ENCODE results near the gene SHROOM2.

SHROOM2 gene

DNA sequence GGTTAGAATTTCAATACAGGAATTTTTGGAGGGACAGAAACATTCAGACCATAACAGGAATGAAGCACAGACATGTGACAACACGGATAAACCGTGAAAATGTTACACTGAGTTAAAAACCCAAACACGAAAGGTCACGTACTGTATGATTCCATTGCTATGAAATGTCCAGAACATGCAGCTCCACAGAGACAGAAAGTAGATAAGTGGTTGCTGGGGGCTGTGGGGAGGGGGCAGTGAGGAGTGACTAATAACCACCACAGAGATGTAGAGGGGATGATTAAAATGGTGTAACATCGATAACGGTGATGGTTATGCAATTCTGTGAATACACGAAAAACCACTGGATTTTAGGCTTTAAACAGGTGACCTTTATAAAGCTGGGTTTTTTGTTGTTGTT, 28.9 kb upstream of the SHROOM2 start:
- H3K9me3 ChIP-seq (ENCODE audit: control insufficient read depth, low read length): no peaks in the 10 kb centered on the region
- no peak overlapping the region for H2AFZ ChIP-seq
- no peaks in the 10 kb centered on the region for H3K27me3 ChIP-seq (ENCODE audit: control insufficient read depth, insufficient read depth, low read length)
- H3K27ac ChIP-seq: no peak overlapping the region
- no peak overlapping the region for H3K9ac ChIP-seq
- H3K4me1 ChIP-seq: no peaks in the 10 kb centered on the region
- no peak overlapping the region for H3K4me3 ChIP-seq (ENCODE audit: low read depth, low read length)
- no peak overlapping the region for H3K4me2 ChIP-seq (ENCODE audit: low read length)
- TF ChIP-seq, protein P1, sequence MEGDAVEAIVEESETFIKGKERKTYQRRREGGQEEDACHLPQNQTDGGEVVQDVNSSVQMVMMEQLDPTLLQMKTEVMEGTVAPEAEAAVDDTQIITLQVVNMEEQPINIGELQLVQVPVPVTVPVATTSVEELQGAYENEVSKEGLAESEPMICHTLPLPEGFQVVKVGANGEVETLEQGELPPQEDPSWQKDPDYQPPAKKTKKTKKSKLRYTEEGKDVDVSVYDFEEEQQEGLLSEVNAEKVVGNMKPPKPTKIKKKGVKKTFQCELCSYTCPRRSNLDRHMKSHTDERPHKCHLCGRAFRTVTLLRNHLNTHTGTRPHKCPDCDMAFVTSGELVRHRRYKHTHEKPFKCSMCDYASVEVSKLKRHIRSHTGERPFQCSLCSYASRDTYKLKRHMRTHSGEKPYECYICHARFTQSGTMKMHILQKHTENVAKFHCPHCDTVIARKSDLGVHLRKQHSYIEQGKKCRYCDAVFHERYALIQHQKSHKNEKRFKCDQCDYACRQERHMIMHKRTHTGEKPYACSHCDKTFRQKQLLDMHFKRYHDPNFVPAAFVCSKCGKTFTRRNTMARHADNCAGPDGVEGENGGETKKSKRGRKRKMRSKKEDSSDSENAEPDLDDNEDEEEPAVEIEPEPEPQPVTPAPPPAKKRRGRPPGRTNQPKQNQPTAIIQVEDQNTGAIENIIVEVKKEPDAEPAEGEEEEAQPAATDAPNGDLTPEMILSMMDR (IDR thresholded peaks at IDR 0.05): no peak
- H3K79me2 ChIP-seq: no peaks in the 10 kb centered on the region
- H3K36me3 ChIP-seq (ENCODE audit: control insufficient read depth, insufficient read depth, low read length): no peaks in the 10 kb centered on the region

DNA sequence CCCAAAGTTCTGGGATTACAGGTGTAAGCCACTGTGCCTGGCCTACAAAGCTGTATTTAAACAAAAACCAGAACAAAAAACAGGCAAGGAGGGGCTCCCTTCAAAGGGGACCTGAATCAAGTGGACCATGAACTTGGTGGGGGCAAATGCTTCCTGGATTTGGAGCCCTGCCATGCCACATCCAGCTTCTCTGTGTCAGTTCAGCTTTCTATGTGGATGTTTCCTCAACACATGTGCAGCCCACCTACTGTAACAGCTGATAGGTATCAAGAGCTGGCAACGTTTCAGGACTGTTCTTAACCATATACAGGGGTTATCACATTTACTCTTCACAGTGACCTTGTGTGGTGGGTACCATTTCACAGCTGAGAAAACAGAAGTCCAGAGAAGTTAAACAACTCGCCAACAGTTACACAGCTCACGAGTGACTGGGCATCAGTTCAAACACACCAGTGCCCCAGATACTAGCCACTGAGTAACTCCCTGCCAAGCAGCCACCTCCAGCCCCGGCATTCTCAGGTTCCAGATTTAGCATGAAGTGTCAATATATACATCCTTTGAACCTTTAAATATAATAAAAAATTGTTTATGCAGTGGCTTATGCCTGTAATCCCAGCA, 28.1 kb upstream of the SHROOM2 start:
- Histone ChIP-seq H3K9me3 (ENCODE audit: control insufficient read depth, low read length) (no peaks in the 10 kb centered on the region), H3K27me3 (ENCODE audit: control insufficient read depth, insufficient read depth, low read length) (no peaks in the 10 kb centered on the region), H3K27ac (no peak overlapping the region), H3K4me1 (no peaks in the 10 kb centered on the region), H3K79me2 (no peaks in the 10 kb centered on the region), H2AFZ (no peak overlapping the region), H3K9ac (no peak overlapping the region), H3K4me3 (ENCODE audit: low read depth, low read length) (no peak overlapping the region), H3K36me3 (ENCODE audit: control insufficient read depth, insufficient read depth, low read length) (no peaks in the 10 kb centered on the region), H3K4me2 (ENCODE audit: low read length) (no peak overlapping the region)
- TF ChIP-seq, protein P1 (IDR thresholded peaks at IDR 0.05): no peak

DNA sequence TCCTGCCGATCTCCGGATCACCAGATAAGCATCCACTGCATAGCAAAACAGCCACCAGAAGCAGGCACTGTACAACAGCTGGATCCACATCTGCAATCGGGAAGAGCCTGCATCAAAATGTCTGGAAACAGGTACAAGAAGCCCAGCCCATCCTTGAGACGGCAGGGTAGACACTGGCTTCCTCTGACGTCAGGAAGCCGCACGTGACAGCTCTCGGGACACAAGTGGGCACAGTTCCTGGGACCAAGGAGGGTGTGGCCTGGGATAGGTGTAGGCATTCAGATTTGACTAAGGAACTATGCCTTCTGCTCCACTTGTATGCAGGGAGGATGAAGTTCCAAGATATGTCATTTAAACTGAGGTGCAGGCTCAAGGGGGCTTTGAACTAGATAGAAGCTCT, 26.9 kb upstream of the SHROOM2 start:
- H3K4me3 ChIP-seq (ENCODE audit: low read depth, low read length): no peak overlapping the region
- TF ChIP-seq, protein P1 (IDR thresholded peaks at IDR 0.05): no peak
- H3K4me1 ChIP-seq: no peaks in the 10 kb centered on the region
- no peaks in the 10 kb centered on the region for H3K9me3 ChIP-seq (ENCODE audit: control insufficient read depth, low read length)
- H3K36me3 ChIP-seq (ENCODE audit: control insufficient read depth, insufficient read depth, low read length): no peaks in the 10 kb centered on the region
- H2AFZ ChIP-seq: no peak overlapping the region
- no peak overlapping the region for H3K9ac ChIP-seq
- H3K27me3 ChIP-seq (ENCODE audit: control insufficient read depth, insufficient read depth, low read length): no peaks in the 10 kb centered on the region
- no peak overlapping the region for H3K27ac ChIP-seq
- no peaks in the 10 kb centered on the region for H3K79me2 ChIP-seq
- no peak overlapping the region for H3K4me2 ChIP-seq (ENCODE audit: low read length)

DNA sequence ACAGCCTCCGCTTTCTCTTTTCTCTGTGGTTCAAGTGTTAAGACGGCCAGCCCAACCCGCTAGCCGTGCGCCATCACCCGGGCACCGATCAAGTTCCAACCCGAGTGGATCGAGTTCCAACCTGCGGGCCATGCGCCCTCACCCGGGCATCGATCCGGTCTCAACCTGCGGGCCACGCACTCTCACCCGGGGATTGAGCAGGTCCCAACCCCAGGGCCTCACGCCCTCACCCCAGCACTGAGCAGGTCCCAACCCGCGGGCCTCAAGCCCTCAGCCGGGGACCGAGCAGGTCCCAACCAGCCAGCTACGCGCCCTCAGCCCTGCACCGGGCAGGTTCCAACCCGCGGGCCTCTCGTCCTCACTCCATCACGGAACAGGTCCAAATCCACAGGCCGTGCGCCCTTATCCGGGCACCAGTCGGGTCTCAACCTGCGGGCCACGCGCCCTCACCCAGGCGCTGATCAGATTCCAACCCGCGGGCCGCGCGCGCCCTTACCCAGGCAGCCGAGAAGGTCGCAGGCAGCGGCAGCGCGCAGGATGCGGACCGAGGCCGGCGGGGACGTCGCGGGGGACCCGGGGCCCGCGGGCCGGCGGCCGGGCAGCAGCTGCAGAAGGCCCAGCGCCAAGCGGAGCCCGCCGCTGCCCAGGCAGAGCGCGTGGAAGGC, 21.0 kb upstream of the SHROOM2 start:
- no peak overlapping the region for H3K27ac ChIP-seq
- peak overlapping the region; percentile 33 for H2AFZ ChIP-seq
- H3K79me2 ChIP-seq: no peaks in the 10 kb centered on the region
- no peaks in the 10 kb centered on the region for H3K27me3 ChIP-seq (ENCODE audit: control insufficient read depth, insufficient read depth, low read length)
- H3K4me3 ChIP-seq (ENCODE audit: low read depth, low read length): no peak overlapping the region
- no peaks in the 10 kb centered on the region for H3K9me3 ChIP-seq (ENCODE audit: control insufficient read depth, low read length)
- no peak overlapping the region for H3K4me2 ChIP-seq (ENCODE audit: low read length)
- TF ChIP-seq, protein P1 (IDR thresholded peaks at IDR 0.05): no peak
- H3K9ac ChIP-seq: no peak overlapping the region
- no peaks in the 10 kb centered on the region for H3K4me1 ChIP-seq
- H3K36me3 ChIP-seq (ENCODE audit: control insufficient read depth, insufficient read depth, low read length): no peaks in the 10 kb centered on the region

DNA sequence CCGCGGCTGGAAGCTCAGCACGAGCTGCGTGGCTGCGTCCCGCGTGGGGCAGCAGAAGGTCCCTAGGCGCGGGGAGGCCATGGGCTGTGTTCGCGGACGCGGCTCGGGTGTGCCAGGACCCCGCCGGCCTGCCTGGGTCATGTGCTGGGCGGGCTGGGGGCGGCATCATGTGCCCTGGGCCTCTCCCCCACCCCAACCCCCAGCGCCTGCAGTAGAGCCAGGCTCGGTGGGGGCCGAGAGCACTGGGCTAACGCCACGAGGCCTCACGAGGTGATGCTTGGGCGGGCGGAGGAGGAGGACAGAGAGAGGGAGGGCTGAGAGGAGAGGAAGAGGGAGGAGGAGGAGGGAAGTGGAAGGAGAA, 20.5 kb upstream of the SHROOM2 start, which contains the start of gene GPR143:
Gene GPR143, minus strand, starts transcription at position 111 of the 361 bp plus-strand sequence. Its CDS starts 30 bp downstream, at position 81.
- Histone ChIP-seq H3K4me1 (no peaks in the 10 kb centered on the region), H3K4me2 (ENCODE audit: low read length) (no peak within 1 kb of the TSS), H3K27me3 (ENCODE audit: control insufficient read depth, insufficient read depth, low read length) (no peaks in the 10 kb centered on the region), H3K79me2 (no peaks in the 10 kb centered on the region), H3K4me3 (ENCODE audit: low read depth, low read length) (no peak within 1 kb of the TSS), H3K9me3 (ENCODE audit: control insufficient read depth, low read length) (no peaks in the 10 kb centered on the region), H2AFZ (peak within 1 kb of the TSS; percentile 33), H3K27ac (no peak within 1 kb of the TSS), H3K9ac (no peak within 1 kb of the TSS), H3K36me3 (ENCODE audit: control insufficient read depth, insufficient read depth, low read length) (no peaks in the 10 kb centered on the region)
- TF ChIP-seq, protein P1 (IDR thresholded peaks at IDR 0.05): no peak
